Measurements from ENCODE around the gene NAALAD2.
"Not testable (repeated sequence)": the region's sequence is repeated elsewhere in the genome, so short reads cannot be mapped to it uniquely, and the experiment has no call there.

Gene NAALAD2

GRCh38 chr11:90168571-90168970, 34.1 kb downstream of the NAALAD2 start:
- Mint-ChIP-seq H3K4me1 (ENCODE audit: low read depth) (no peaks in the 10 kb centered on the region), H3K27ac (no peak overlapping the region), H3K9me3 (ENCODE audit: low read depth) (no peaks in the 10 kb centered on the region), H3K36me3 (no peaks in the 10 kb centered on the region), H3K4me3 (no peak overlapping the region), H3K27me3 (peaks cover 7% of the 10 kb centered on the region)

GRCh38 chr11:90171359-90171758, 36.9 kb downstream of the NAALAD2 start:
- Mint-ChIP-seq H3K4me1 (ENCODE audit: low read depth) (no peaks in the 10 kb centered on the region), H3K9me3 (ENCODE audit: low read depth) (no peaks in the 10 kb centered on the region), H3K27ac (no peak overlapping the region), H3K4me3 (no peak overlapping the region), H3K27me3 (peaks cover 5% of the 10 kb centered on the region), H3K36me3 (no peaks in the 10 kb centered on the region)

- H3K36me3 Mint-ChIP-seq, result no peaks in the 10 kb centered on the region
- H3K27me3 Mint-ChIP-seq, result peaks cover 15% of the 10 kb centered on the region
- H3K4me1 Mint-ChIP-seq (ENCODE audit: low read depth), result no peaks in the 10 kb centered on the region
- no peak overlapping the region for H3K4me3 Mint-ChIP-seq
- no peak overlapping the region for H3K27ac Mint-ChIP-seq
- H3K9me3 Mint-ChIP-seq (ENCODE audit: low read depth), result no peaks in the 10 kb centered on the region
Measured at GRCh38 chr11:90176069-90176468, 41.6 kb downstream of the NAALAD2 start.

GRCh38 chr11:90178751-90179150, 44.3 kb downstream of the NAALAD2 start:
- no peak overlapping the region for H3K27ac Mint-ChIP-seq
- H3K36me3 Mint-ChIP-seq, result no peaks in the 10 kb centered on the region
- H3K4me3 Mint-ChIP-seq, result no peak overlapping the region
- no peaks in the 10 kb centered on the region for H3K4me1 Mint-ChIP-seq (ENCODE audit: low read depth)
- no peaks in the 10 kb centered on the region for H3K9me3 Mint-ChIP-seq (ENCODE audit: low read depth)
- H3K27me3 Mint-ChIP-seq, result peaks cover 11% of the 10 kb centered on the region

- Mint-ChIP-seq H3K27ac (no peak overlapping the region), H3K9me3 (ENCODE audit: low read depth) (no peaks in the 10 kb centered on the region), H3K27me3 (peaks cover 11% of the 10 kb centered on the region), H3K4me3 (no peak overlapping the region), H3K36me3 (no peaks in the 10 kb centered on the region), H3K4me1 (ENCODE audit: low read depth) (no peaks in the 10 kb centered on the region)
Measured at GRCh38 chr11:90179923-90180322, 45.5 kb downstream of the NAALAD2 start.

GRCh38 chr11:90187839-90188238, 53.4 kb downstream of the NAALAD2 start:
- H3K4me3 Mint-ChIP-seq, result no peak overlapping the region
- H3K27ac Mint-ChIP-seq, result no peak overlapping the region
- peaks cover 2% of the 10 kb centered on the region for H3K36me3 Mint-ChIP-seq
- H3K9me3 Mint-ChIP-seq (ENCODE audit: low read depth), result no peaks in the 10 kb centered on the region
- no peaks in the 10 kb centered on the region for H3K27me3 Mint-ChIP-seq
- no peaks in the 10 kb centered on the region for H3K4me1 Mint-ChIP-seq (ENCODE audit: low read depth)

- H3K4me3 Mint-ChIP-seq, result no peak overlapping the region
- no peaks in the 10 kb centered on the region for H3K27me3 Mint-ChIP-seq
- H3K27ac Mint-ChIP-seq, result no peak overlapping the region
- H3K4me1 Mint-ChIP-seq (ENCODE audit: low read depth), result no peaks in the 10 kb centered on the region
- H3K36me3 Mint-ChIP-seq, result peaks cover 2% of the 10 kb centered on the region
- H3K9me3 Mint-ChIP-seq (ENCODE audit: low read depth), result no peaks in the 10 kb centered on the region
Measured at GRCh38 chr11:90189011-90189410, 54.5 kb downstream of the NAALAD2 start.

GRCh38 chr11:90192869-90193582, 58.6 kb downstream of the NAALAD2 start:
- Mint-ChIP-seq H3K27me3 (no peaks in the 10 kb centered on the region), H3K4me1 (ENCODE audit: low read depth) (no peaks in the 10 kb centered on the region), H3K27ac (no peak overlapping the region), H3K36me3 (peaks cover 4% of the 10 kb centered on the region), H3K4me3 (no peak overlapping the region), H3K9me3 (ENCODE audit: low read depth) (no peaks in the 10 kb centered on the region)

- Mint-ChIP-seq H3K4me1 (ENCODE audit: low read depth) (peaks cover 5% of the 10 kb centered on the region), H3K27me3 (no peaks in the 10 kb centered on the region), H3K4me3 (no peak overlapping the region), H3K9me3 (ENCODE audit: low read depth) (no peaks in the 10 kb centered on the region), H3K36me3 (peaks cover 4% of the 10 kb centered on the region), H3K27ac (peak overlapping the region; percentile 18)
Measured at GRCh38 chr11:90197377-90197776, 62.9 kb downstream of the NAALAD2 start.

- Mint-ChIP-seq H3K4me1 (ENCODE audit: low read depth) (peaks cover 21% of the 10 kb centered on the region), H3K4me3 (no peak overlapping the region), H3K27ac (no peak overlapping the region), H3K27me3 (no peaks in the 10 kb centered on the region), H3K36me3 (peaks cover 4% of the 10 kb centered on the region), H3K9me3 (ENCODE audit: low read depth) (no peaks in the 10 kb centered on the region)
Measured at GRCh38 chr11:90202342-90202741, 67.9 kb downstream of the NAALAD2 start.

GRCh38 chr11:90204407-90204806, 69.9 kb downstream of the NAALAD2 start:
- peaks cover 4% of the 10 kb centered on the region for H3K36me3 Mint-ChIP-seq
- H3K4me3 Mint-ChIP-seq, result no peak overlapping the region
- no peak overlapping the region for H3K27ac Mint-ChIP-seq
- no peaks in the 10 kb centered on the region for H3K27me3 Mint-ChIP-seq
- H3K9me3 Mint-ChIP-seq (ENCODE audit: low read depth), result no peaks in the 10 kb centered on the region
- H3K4me1 Mint-ChIP-seq (ENCODE audit: low read depth), result peaks cover 23% of the 10 kb centered on the region

- Mint-ChIP-seq H3K36me3 (peaks cover 4% of the 10 kb centered on the region), H3K9me3 (ENCODE audit: low read depth) (no peaks in the 10 kb centered on the region), H3K4me3 (no peak overlapping the region), H3K27ac (peak overlapping the region; percentile 41), H3K4me1 (ENCODE audit: low read depth) (peaks cover 27% of the 10 kb centered on the region), H3K27me3 (no peaks in the 10 kb centered on the region)
Measured at GRCh38 chr11:90204832-90205646, 70.6 kb downstream of the NAALAD2 start.

- not testable (repeated sequence) for H3K4me3 Mint-ChIP-seq; H3K27ac Mint-ChIP-seq; H3K9me3 Mint-ChIP-seq (ENCODE audit: low read depth); H3K27me3 Mint-ChIP-seq; H3K36me3 Mint-ChIP-seq
- H3K4me1 Mint-ChIP-seq (ENCODE audit: low read depth), result peaks cover 25% of the 10 kb centered on the region
Measured at GRCh38 chr11:90207992-90208391, 73.5 kb downstream of the NAALAD2 start.

GRCh38 chr11:90208857-90209256, 74.4 kb downstream of the NAALAD2 start:
- H3K4me3 Mint-ChIP-seq, result no peak overlapping the region
- peak overlapping the region; percentile 13 for H3K27ac Mint-ChIP-seq
- no peaks in the 10 kb centered on the region for H3K9me3 Mint-ChIP-seq (ENCODE audit: low read depth)
- H3K36me3 Mint-ChIP-seq, result peaks cover 2% of the 10 kb centered on the region
- peaks cover 27% of the 10 kb centered on the region for H3K4me1 Mint-ChIP-seq (ENCODE audit: low read depth)
- no peaks in the 10 kb centered on the region for H3K27me3 Mint-ChIP-seq

GRCh38 chr11:90213322-90213721, 78.9 kb downstream of the NAALAD2 start:
- H3K4me3 Mint-ChIP-seq, result no peak overlapping the region
- H3K9me3 Mint-ChIP-seq (ENCODE audit: low read depth), result no peaks in the 10 kb centered on the region
- peaks cover 47% of the 10 kb centered on the region for H3K4me1 Mint-ChIP-seq (ENCODE audit: low read depth)
- H3K36me3 Mint-ChIP-seq, result peaks cover 5% of the 10 kb centered on the region
- H3K27me3 Mint-ChIP-seq, result no peaks in the 10 kb centered on the region
- no peak overlapping the region for H3K27ac Mint-ChIP-seq
